K562 (cell line): ENCODE results near the gene SDR42E2. TPM values are rescaled to one million over a fixed set of nuclear protein-coding genes. Genes with fewer than 3 reads are reported as not detected.
A peak's percentile ranks its signal among the peaks of the same experiment; 100 is the strongest.

Experiments used
- ELF1 ChIP-seq: fragments of 200-800 bp; sonication (Bioruptor generic); IDR thresholded peaks from 2 replicates; pipeline ENCODE4 v1.6.1; 2016; ENCODE audit warnings: missing genetic modification characterization, missing compliant biosample characterization
- ELF4 ChIP-seq: fragments of 450-650 bp; formaldehyde crosslinking; IDR thresholded peaks from 2 replicates; pipeline ENCODE4 v1.4.0; 2022; ENCODE audit warnings: missing genetic modification characterization
- MYC ChIP-seq, 2 experiments: fragments of 250-450 bp in 1 of 2; sonication (Bioruptor Pico) in 1 of 2; IDR thresholded peaks; 2 replicates each; pipeline versions ENCODE4 v1.5.1 to v1.6.1; 2012 to 2021; ENCODE audit warnings: low read depth in 2 of 2, borderline replicate concordance in 1 of 2, improper control_type of control experiment in 1 of 2, low read length in 1 of 2, mild to moderate bottlenecking in 1 of 2, moderate library complexity in 1 of 2
- NFRKB ChIP-seq: fragments of 450-650 bp; IDR thresholded peaks from 2 replicates; pipeline ENCODE4 v1.6.1; 2016; ENCODE audit warnings: low read depth
- PHTF2 ChIP-seq: fragments of 250-450 bp; sonication (Bioruptor Pico); IDR thresholded peaks from 2 replicates; pipeline ENCODE4 v1.5.0; 2021; ENCODE audit warnings: mild to moderate bottlenecking
- SRSF1 ChIP-seq: fragments of 200-400 bp; formaldehyde crosslinking; IDR thresholded peaks from 2 replicates; pipeline ENCODE4 v1.6.1; 2017; ENCODE audit warnings: mild to moderate bottlenecking, low read depth, low read length, moderate library complexity
- SRSF9 ChIP-seq: fragments of 200-400 bp; formaldehyde crosslinking; IDR thresholded peaks from 2 replicates; pipeline ENCODE4 v1.6.1; 2017; ENCODE audit warnings: low read depth, low read length, borderline replicate concordance
- STAT5B ChIP-seq: fragments of 250-450 bp; sonication (Bioruptor Pico); IDR thresholded peaks from 2 replicates; pipeline ENCODE4 v1.8.0; 2021; ENCODE audit warnings: mild to moderate bottlenecking, inconsistent platforms
- TAF1 ChIP-seq: IDR thresholded peaks from 2 replicates; pipeline ENCODE4 v1.6.1; 2011; ENCODE audit warnings: mild to moderate bottlenecking, low read length, moderate library complexity; ENCODE audit not compliant: insufficient read depth, control insufficient read depth, severe bottlenecking; ENCODE audit errors: extremely low read depth
- TAF7 ChIP-seq: fragments of 450-650 bp; IDR thresholded peaks from 2 replicates; pipeline ENCODE4 v1.6.1; 2016; ENCODE audit warnings: missing genetic modification characterization, missing compliant biosample characterization
- ZNF717 ChIP-seq: fragments of 250-450 bp; sonication (Bioruptor Pico); IDR thresholded peaks from 2 replicates; pipeline ENCODE4 v1.5.0; 2021
- polyA plus RNA-seq, 8 experiments: library from polyadenylated mRNA; depleted of rRNA in 4 of 8; stranded (reverse) in 5 of 8; unstranded in 3 of 8; fragments of >200 nt; fragmentation: Nextera tagmentation in 2 of 8; fragmentation: Illumina TruSeq in 1 of 8; extraction: Ambion mirVana in 2 of 8; extraction: Trizol in 1 of 8; gene quantifications; 2 replicates each; pipeline versions ENCODE4 v1.2.1 to v1.2.3, GENCODE V29; 2011 to 2014; ENCODE audit warnings: inconsistent platforms in 1 of 8, missing spikeins in 1 of 8
- total RNA-seq, 7 experiments: library from RNA; depleted of rRNA in 6 of 7; stranded (reverse); fragments of >200 nt in 6 of 7; fragmentation: Illumina TruSeq in 2 of 7; extraction: Trizol in 2 of 7; gene quantifications; 2 replicates each; pipeline versions ENCODE4 v1.2.1 to v1.2.3, GENCODE V29; 2011 to 2021; ENCODE audit warnings: low replicate concordance in 1 of 7
- TF ChIP-seq, protein P1 (sequence below), 2 experiments: fragments of 450-650 bp in 1 of 2; sonication (generic) in 1 of 2; formaldehyde crosslinking in 1 of 2; IDR thresholded peaks; 2 replicates each; pipeline versions ENCODE4 v1.7.1 to v1.9.0; 2016 to 2022; ENCODE audit warnings: inconsistent platforms in 1 of 2, mild to moderate bottlenecking in 1 of 2, missing genetic modification reagents in 1 of 2
- TF ChIP-seq, protein P2 (sequence below): fragments of 450-650 bp; formaldehyde crosslinking; IDR thresholded peaks from 2 replicates; pipeline ENCODE4 v1.4.0; 2022; ENCODE audit warnings: missing genetic modification characterization

Gene SDR42E2
- total and polyA plus RNA-seq, 9 of the 15 experiments (the other 6 are each of a cell fraction or from before 2014, with no cell fraction given): 0.03 to 0.07 (median 0.04) TPM; not detected in 4

DNA sequence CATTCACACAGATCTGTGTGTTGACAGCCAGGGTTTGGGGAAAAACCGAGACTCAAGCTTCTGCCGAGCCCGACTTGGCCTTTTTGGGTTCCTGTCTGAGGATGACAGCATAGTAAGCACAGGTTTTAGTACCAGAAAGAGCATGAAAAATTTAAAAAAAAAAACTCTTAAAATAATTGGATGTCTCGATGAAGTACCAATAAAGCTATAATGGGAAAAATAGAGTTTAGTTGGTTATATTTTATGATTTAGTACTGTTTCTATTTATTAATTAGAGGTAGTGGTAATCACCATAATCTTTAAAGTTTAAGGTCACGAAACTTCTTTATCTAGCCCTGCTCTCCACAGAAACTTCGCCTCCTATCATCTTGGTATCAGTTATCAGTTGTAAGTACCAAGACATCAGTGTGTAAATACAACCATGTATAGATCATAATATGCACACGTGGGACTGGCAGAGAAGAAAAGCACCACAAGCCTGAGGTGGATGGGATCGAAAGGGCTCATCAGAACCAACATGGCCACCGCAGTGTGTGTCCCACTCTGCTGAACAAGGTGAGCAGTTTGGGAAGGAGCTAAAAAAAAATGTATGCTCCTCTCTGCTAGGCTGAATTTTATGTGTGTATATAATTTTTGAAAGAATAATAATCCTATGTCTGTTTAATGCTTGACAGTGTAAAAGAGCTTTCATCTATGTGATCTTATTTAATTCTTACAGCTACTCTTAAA, 29.4 kb downstream of the SDR42E2 start (continued):
- TF ChIP-seq SRSF9 (no peak), SRSF1 (no peak), MYC (IDR thresholded peaks at IDR 0.05; ENCODE audit: low read depth, low read length) (no peak), MYC (CRISPR knock-in tag; IDR thresholded peaks at IDR 0.05; ENCODE audit: borderline replicate concordance, low read depth) (no peak), ZNF717 (CRISPR knock-in tag) (no peak), TAF7 (tag) (no peak), ELF1 (tag) (no peak), STAT5B (CRISPR knock-in tag) (no peak), PHTF2 (CRISPR knock-in tag) (no peak), TAF1 (peak; percentile 4), ELF4 (CRISPR knock-in tag) (0 out of 2 replicates have a peak, but pooled peaks have one; percentile 5), NFRKB (peak; percentile 90; the same call in 1 of the 2 replicates)
- TF ChIP-seq, protein P1, sequence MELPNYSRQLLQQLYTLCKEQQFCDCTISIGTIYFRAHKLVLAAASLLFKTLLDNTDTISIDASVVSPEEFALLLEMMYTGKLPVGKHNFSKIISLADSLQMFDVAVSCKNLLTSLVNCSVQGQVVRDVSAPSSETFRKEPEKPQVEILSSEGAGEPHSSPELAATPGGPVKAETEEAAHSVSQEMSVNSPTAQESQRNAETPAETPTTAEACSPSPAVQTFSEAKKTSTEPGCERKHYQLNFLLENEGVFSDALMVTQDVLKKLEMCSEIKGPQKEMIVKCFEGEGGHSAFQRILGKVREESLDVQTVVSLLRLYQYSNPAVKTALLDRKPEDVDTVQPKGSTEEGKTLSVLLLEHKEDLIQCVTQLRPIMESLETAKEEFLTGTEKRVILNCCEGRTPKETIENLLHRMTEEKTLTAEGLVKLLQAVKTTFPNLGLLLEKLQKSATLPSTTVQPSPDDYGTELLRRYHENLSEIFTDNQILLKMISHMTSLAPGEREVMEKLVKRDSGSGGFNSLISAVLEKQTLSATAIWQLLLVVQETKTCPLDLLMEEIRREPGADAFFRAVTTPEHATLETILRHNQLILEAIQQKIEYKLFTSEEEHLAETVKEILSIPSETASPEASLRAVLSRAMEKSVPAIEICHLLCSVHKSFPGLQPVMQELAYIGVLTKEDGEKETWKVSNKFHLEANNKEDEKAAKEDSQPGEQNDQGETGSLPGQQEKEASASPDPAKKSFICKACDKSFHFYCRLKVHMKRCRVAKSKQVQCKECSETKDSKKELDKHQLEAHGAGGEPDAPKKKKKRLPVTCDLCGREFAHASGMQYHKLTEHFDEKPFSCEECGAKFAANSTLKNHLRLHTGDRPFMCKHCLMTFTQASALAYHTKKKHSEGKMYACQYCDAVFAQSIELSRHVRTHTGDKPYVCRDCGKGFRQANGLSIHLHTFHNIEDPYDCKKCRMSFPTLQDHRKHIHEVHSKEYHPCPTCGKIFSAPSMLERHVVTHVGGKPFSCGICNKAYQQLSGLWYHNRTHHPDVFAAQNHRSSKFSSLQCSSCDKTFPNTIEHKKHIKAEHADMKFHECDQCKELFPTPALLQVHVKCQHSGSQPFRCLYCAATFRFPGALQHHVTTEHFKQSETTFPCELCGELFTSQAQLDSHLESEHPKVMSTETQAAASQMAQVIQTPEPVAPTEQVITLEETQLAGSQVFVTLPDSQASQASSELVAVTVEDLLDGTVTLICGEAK (IDR thresholded peaks at IDR 0.05): peak; percentile 60
- TF ChIP-seq, protein P1 (CRISPR knock-in tag; IDR thresholded peaks at IDR 0.05): no peak
- TF ChIP-seq, protein P2, sequence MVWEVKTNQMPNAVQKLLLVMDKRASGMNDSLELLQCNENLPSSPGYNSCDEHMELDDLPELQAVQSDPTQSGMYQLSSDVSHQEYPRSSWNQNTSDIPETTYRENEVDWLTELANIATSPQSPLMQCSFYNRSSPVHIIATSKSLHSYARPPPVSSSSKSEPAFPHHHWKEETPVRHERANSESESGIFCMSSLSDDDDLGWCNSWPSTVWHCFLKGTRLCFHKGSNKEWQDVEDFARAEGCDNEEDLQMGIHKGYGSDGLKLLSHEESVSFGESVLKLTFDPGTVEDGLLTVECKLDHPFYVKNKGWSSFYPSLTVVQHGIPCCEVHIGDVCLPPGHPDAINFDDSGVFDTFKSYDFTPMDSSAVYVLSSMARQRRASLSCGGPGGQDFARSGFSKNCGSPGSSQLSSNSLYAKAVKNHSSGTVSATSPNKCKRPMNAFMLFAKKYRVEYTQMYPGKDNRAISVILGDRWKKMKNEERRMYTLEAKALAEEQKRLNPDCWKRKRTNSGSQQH: no peak
